GM23338 (cell line): ENCODE results near the gene KCNH4. TPM values are rescaled to one million over a fixed set of nuclear protein-coding genes. Genes with fewer than 3 reads are reported as not detected.

Experiments
- ATAC-seq: fragments of 200-7000 bp; cut with Tn5 transposase; 3 replicates; pipeline ENCODE4 v1.9.1; 2020
- DNase-seq: peaks from one replicate; pipeline ENCODE4 v3.0.0-alpha.2; 2015; ENCODE audit warnings: low spot score
- H2AFZ ChIP-seq: fragments of 200-600 bp; sonication (generic); 2 replicates; pipeline ENCODE4 v1.8.0; 2016; ENCODE audit warnings: antibody characterized with exemption, mild to moderate bottlenecking, moderate library complexity
- H3F3A ChIP-seq: fragments of 200-600 bp; sonication (generic); replicated peaks from 2 replicates; pipeline ENCODE4 v1.8.0; 2017; ENCODE audit warnings: antibody characterized with exemption, mixed run types, low read depth
- H3K27ac ChIP-seq: fragments of 200-600 bp; sonication (generic); 2 replicates; pipeline ENCODE4 v1.6.1; 2016; ENCODE audit warnings: low read depth
- H3K27me3 ChIP-seq: fragments of 200-600 bp; sonication (generic); 2 replicates; pipeline ENCODE4 v1.8.0; 2016; ENCODE audit warnings: mild to moderate bottlenecking, mixed run types, moderate library complexity; ENCODE audit not compliant: insufficient read depth
- H3K36me3 ChIP-seq: fragments of 200-600 bp; sonication (generic); 2 replicates; pipeline ENCODE4 v1.8.0; 2016; ENCODE audit warnings: mild to moderate bottlenecking; ENCODE audit not compliant: insufficient read depth
- H3K4me1 ChIP-seq: fragments of 200-600 bp; sonication (generic); 2 replicates; pipeline ENCODE4 v1.8.0; 2016; ENCODE audit warnings: mild to moderate bottlenecking, moderate library complexity; ENCODE audit not compliant: insufficient read depth
- H3K4me2 ChIP-seq: fragments of 200-600 bp; sonication (generic); 2 replicates; pipeline ENCODE4 v1.7.1; 2017; ENCODE audit warnings: mixed run types
- H3K4me3 ChIP-seq: fragments of 200-600 bp; sonication (generic); 2 replicates; pipeline ENCODE4 v1.6.1; 2016; ENCODE audit warnings: mixed run types
- H3K79me2 ChIP-seq: fragments of 200-600 bp; sonication (generic); replicated peaks from 2 replicates; pipeline ENCODE4 v1.8.0; 2017; ENCODE audit warnings: mild to moderate bottlenecking; ENCODE audit not compliant: insufficient read depth
- H3K9me2 ChIP-seq: fragments of 200-600 bp; sonication (generic); 2 replicates; pipeline ENCODE4 v1.8.0; 2017; ENCODE audit not compliant: insufficient read depth
- H4K20me1 ChIP-seq: fragments of 200-600 bp; sonication (generic); replicated peaks from 2 replicates; pipeline ENCODE4 v1.8.0; 2017; ENCODE audit warnings: mild to moderate bottlenecking; ENCODE audit not compliant: insufficient read depth
- H3K27ac Mint-ChIP-seq: 2 replicates; pipeline ENCODE4 v1.8.0; 2020; ENCODE audit warnings: inconsistent platforms, mild to moderate bottlenecking, moderate library complexity, mixed read lengths
- H3K27me3 Mint-ChIP-seq: 3 replicates; pipeline ENCODE4 v1.8.0; 2022; ENCODE audit warnings: low read depth, mild to moderate bottlenecking, moderate library complexity, mixed read lengths, inconsistent platforms; ENCODE audit not compliant: insufficient read depth, poor library complexity
- H3K36me3 Mint-ChIP-seq: 3 replicates; pipeline ENCODE4 v1.8.0; 2021; ENCODE audit warnings: low read depth, mild to moderate bottlenecking, inconsistent platforms, moderate library complexity, mixed read lengths
- H3K4me1 Mint-ChIP-seq: 3 replicates; pipeline ENCODE4 v1.8.0; 2020; ENCODE audit warnings: mild to moderate bottlenecking, inconsistent platforms, mixed read lengths
- H3K4me3 Mint-ChIP-seq: 3 replicates; pipeline ENCODE4 v1.8.0; 2021; ENCODE audit warnings: moderate library complexity, mild to moderate bottlenecking, inconsistent platforms, mixed read lengths
- H3K9me3 Mint-ChIP-seq: 3 replicates; pipeline ENCODE4 v1.8.0; 2020; ENCODE audit warnings: moderate library complexity, mild to moderate bottlenecking, inconsistent platforms, mixed read lengths
- EZH2phosphoT487 ChIP-seq: fragments of 200-600 bp; sonication (generic); IDR thresholded peaks from one replicate; pipeline ENCODE4 v1.8.1; 2018; ENCODE audit warnings: antibody characterized with exemption; ENCODE audit not compliant: unreplicated experiment
- NANOG ChIP-seq: IDR thresholded peaks from 2 replicates; pipeline ENCODE4 v1.6.1; 2016; ENCODE audit warnings: antibody characterized with exemption, borderline replicate concordance
- POLR2AphosphoS5 ChIP-seq: IDR thresholded peaks from 2 replicates; pipeline ENCODE4 v1.6.1; 2016; ENCODE audit warnings: antibody characterized with exemption, low read depth
- STAT1 ChIP-seq: IDR thresholded peaks from one replicate; pipeline ENCODE4 v1.6.1; 2016; ENCODE audit warnings: antibody characterized with exemption; ENCODE audit not compliant: unreplicated experiment
- ZNF114 ChIP-seq: fragments of 250-450 bp; sonication (Bioruptor Pico); IDR thresholded peaks from 2 replicates; pipeline ENCODE4 v1.5.0; 2020; ENCODE audit warnings: mild to moderate bottlenecking, moderate library complexity
- ZNF331 ChIP-seq: fragments of 250-450 bp; sonication (Bioruptor Pico); IDR thresholded peaks from 2 replicates; pipeline ENCODE4 v1.5.0; 2020; ENCODE audit warnings: low read depth, mild to moderate bottlenecking, moderate library complexity
- polyA plus RNA-seq: library from polyadenylated mRNA; unstranded; fragments of >200 nt; fragmentation: Nextera tagmentation; extraction: Ambion mirVana; gene quantifications from 2 replicates; pipeline ENCODE4 v1.2.1, GENCODE V29; 2016
- total RNA-seq: library from RNA; depleted of rRNA; stranded (reverse); fragments of >200 nt; shearing (Covaris generic); gene quantifications from 2 replicates; pipeline ENCODE4 v1.2.3, GENCODE V29; 2014
- TF ChIP-seq, protein P1 (sequence below): fragments of 250-450 bp; sonication (Bioruptor Pico); IDR thresholded peaks from 2 replicates; pipeline ENCODE4 v1.5.0; 2020; ENCODE audit warnings: mild to moderate bottlenecking, moderate library complexity
- TF ChIP-seq, protein P2 (sequence below): IDR thresholded peaks from 2 replicates; pipeline ENCODE4 v1.6.1; 2016; ENCODE audit warnings: antibody characterized with exemption

Gene KCNH4
- total and polyA plus RNA-seq, 2 experiments from 2014 or later: 0.08 to 0.49 TPM

DNA sequence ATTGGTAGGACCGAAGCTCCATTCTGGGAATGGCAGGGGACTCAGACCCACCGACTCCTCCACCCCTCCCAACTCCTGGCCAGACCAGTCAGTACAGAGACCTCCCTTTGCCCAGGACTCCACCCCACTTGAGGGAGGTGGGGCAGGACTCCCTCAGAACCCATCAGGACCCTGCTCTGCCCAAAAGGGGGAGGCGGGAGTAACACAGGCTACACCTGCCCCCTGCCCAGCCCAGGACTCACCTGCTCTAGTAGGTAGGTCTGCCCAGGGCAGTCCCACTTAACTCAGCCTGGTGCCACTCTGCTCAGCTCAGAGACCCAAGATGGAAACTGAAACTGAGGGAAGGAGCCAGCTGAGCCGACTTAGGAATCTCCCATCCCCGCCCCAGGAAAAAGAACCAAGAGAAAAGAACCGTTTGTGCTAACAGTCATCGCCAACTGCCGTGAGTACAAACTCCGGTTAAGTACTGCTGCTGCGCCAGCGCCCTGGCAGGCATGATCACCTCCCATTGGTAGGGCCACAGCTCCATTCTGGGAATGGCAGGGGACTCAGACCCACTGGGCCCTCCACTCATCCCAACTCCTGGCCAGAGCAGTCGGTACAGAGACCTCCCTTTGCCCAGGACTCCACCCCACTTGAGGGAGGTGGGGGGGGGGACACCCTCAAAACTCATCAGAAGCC lies 68.9 kb downstream of the KCNH4 start (continued):
- TF ChIP-seq EZH2phosphoT487 (no peak), ZNF331 (CRISPR knock-in tag) (no peak), POLR2AphosphoS5 (no peak), NANOG (no peak), STAT1 (no peak)
- TF ChIP-seq, protein P1, sequence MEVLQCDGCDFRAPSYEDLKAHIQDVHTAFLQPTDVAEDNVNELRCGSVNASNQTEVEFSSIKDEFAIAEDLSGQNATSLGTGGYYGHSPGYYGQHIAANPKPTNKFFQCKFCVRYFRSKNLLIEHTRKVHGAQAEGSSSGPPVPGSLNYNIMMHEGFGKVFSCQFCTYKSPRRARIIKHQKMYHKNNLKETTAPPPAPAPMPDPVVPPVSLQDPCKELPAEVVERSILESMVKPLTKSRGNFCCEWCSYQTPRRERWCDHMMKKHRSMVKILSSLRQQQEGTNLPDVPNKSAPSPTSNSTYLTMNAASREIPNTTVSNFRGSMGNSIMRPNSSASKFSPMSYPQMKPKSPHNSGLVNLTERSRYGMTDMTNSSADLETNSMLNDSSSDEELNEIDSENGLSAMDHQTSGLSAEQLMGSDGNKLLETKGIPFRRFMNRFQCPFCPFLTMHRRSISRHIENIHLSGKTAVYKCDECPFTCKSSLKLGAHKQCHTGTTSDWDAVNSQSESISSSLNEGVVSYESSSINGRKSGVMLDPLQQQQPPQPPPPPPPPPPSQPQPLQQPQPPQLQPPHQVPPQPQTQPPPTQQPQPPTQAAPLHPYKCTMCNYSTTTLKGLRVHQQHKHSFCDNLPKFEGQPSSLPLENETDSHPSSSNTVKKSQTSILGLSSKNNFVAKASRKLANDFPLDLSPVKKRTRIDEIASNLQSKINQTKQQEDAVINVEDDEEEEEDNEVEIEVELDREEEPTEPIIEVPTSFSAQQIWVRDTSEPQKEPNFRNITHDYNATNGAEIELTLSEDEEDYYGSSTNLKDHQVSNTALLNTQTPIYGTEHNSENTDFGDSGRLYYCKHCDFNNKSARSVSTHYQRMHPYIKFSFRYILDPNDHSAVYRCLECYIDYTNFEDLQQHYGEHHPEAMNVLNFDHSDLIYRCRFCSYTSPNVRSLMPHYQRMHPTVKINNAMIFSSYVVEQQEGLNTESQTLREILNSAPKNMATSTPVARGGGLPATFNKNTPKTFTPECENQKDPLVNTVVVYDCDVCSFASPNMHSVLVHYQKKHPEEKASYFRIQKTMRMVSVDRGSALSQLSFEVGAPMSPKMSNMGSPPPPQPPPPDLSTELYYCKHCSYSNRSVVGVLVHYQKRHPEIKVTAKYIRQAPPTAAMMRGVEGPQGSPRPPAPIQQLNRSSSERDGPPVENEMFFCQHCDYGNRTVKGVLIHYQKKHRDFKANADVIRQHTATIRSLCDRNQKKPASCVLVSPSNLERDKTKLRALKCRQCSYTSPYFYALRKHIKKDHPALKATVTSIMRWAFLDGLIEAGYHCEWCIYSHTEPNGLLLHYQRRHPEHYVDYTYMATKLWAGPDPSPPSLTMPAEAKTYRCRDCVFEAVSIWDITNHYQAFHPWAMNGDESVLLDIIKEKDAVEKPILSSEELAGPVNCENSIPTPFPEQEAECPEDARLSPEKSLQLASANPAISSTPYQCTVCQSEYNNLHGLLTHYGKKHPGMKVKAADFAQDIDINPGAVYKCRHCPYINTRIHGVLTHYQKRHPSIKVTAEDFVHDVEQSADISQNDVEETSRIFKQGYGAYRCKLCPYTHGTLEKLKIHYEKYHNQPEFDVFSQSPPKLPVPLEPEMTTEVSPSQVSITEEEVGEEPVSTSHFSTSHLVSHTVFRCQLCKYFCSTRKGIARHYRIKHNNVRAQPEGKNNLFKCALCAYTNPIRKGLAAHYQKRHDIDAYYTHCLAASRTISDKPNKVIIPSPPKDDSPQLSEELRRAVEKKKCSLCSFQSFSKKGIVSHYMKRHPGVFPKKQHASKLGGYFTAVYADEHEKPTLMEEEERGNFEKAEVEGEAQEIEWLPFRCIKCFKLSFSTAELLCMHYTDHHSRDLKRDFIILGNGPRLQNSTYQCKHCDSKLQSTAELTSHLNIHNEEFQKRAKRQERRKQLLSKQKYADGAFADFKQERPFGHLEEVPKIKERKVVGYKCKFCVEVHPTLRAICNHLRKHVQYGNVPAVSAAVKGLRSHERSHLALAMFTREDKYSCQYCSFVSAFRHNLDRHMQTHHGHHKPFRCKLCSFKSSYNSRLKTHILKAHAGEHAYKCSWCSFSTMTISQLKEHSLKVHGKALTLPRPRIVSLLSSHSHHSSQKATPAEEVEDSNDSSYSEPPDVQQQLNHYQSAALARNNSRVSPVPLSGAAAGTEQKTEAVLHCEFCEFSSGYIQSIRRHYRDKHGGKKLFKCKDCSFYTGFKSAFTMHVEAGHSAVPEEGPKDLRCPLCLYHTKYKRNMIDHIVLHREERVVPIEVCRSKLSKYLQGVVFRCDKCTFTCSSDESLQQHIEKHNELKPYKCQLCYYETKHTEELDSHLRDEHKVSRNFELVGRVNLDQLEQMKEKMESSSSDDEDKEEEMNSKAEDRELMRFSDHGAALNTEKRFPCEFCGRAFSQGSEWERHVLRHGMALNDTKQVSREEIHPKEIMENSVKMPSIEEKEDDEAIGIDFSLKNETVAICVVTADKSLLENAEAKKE (CRISPR knock-in tag): no peak

DNA sequence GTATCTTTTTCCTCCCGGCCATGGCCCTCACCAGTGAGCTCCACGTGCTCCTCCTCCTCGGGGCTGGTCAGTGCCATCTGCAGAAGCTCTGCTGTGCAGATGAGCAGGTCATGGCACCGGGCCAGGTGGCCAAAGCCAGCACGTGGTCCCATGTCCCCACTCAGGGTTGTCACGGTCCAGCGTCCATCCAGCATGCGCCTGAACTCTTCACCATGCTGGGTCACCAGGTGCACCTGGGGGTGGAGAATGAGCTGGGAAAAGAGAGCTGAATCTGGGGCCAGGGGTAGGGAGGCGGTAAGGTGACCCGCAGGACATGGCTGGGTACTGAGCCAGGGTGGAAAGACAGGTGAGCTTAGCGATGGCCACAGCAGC lies 69.7 kb downstream of the KCNH4 start:
- H3K79me2 ChIP-seq: no peaks in the 10 kb centered on the region

More for the DNA sequence above, 69.7 kb downstream of the KCNH4 start:
- Mint-ChIP-seq H3K4me1 (peaks cover 27% of the 10 kb centered on the region), H3K4me3 (no peak overlapping the region), H3K36me3 (peaks cover 14% of the 10 kb centered on the region), H3K27me3 (peaks cover 27% of the 10 kb centered on the region), H3K9me3 (no peaks in the 10 kb centered on the region), H3K27ac (no peak overlapping the region)
- Histone ChIP-seq H3K36me3 (no peaks in the 10 kb centered on the region; the same call in 1 of the 2 replicates), H2AFZ (no peak overlapping the region), H3K9me2 (no peaks in the 10 kb centered on the region), H3F3A (0 out of 2 replicates have a peak, but pooled peaks cover 13% of the 10 kb centered on the region), H3K4me2 (no peak overlapping the region), H3K27ac (no peak overlapping the region), H3K27me3 (no peaks in the 10 kb centered on the region), H3K4me3 (no peak overlapping the region), H4K20me1 (0 out of 2 replicates have a peak, but pooled peaks cover 3% of the 10 kb centered on the region), H3K4me1 (peaks cover 14% of the 10 kb centered on the region)
- TF ChIP-seq, protein P1 (CRISPR knock-in tag): no peak
- TF ChIP-seq ZNF114 (CRISPR knock-in tag): no peak
- TF ChIP-seq, protein P2, sequence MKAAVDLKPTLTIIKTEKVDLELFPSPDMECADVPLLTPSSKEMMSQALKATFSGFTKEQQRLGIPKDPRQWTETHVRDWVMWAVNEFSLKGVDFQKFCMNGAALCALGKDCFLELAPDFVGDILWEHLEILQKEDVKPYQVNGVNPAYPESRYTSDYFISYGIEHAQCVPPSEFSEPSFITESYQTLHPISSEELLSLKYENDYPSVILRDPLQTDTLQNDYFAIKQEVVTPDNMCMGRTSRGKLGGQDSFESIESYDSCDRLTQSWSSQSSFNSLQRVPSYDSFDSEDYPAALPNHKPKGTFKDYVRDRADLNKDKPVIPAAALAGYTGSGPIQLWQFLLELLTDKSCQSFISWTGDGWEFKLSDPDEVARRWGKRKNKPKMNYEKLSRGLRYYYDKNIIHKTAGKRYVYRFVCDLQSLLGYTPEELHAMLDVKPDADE: no peak
- TF ChIP-seq EZH2phosphoT487: no peak
- DNase-seq (no peak), ATAC-seq (no peak)
